ENCODE data around the gene PVR.

GRCh38 chr19:44614313-44614712 is 29.4 kb upstream of the PVR start:
- TF ChIP-seq YY1 (IDR thresholded peaks at IDR 0.05; ENCODE audit: insufficient read depth, insufficient read length) (no peak), ZNF274 (IDR thresholded peaks at IDR 0.05; ENCODE audit: low read depth, low read length) (no peak)

Measured in NT2/D1 (cell line).